Measurements from ENCODE around the gene NDE1.
"Not testable (repeated sequence)": the region's sequence is repeated elsewhere in the genome, so short reads cannot be mapped to it uniquely, and the experiment has no call there.

NDE1 gene

GRCh38 chr16:15621456-15621855 is 28.6 kb upstream of the NDE1 start:
- no peak for DNase-seq

GRCh38 chr16:15621889-15622288 is 28.2 kb upstream of the NDE1 start:
- DNase-seq, result no peak

- no peak for DNase-seq
Measured at GRCh38 chr16:15631730-15632409, 18.2 kb upstream of the NDE1 start.

- no peak for DNase-seq
Measured at GRCh38 chr16:15635926-15636325, 14.1 kb upstream of the NDE1 start.

GRCh38 chr16:15636392-15636873 is 13.6 kb upstream of the NDE1 start:
- peak; percentile 65 for DNase-seq

- peak; percentile 33 for DNase-seq
Measured at GRCh38 chr16:15639061-15639568, 10.9 kb upstream of the NDE1 start.

- DNase-seq, result no peak
Measured at GRCh38 chr16:15640966-15641365, 9.1 kb upstream of the NDE1 start.

GRCh38 chr16:15641753-15642556 is 8.1 kb upstream of the NDE1 start:
- DNase-seq, result no peak

GRCh38 chr16:15642557-15643047 is 7.4 kb upstream of the NDE1 start:
- peak; percentile 88 for DNase-seq

- DNase-seq, result peak; percentile 99
Measured at GRCh38 chr16:15643048-15643945, 6.7 kb upstream of the NDE1 start, which contains the start of gene MARF1. Gene MARF1 (minus strand): TSS chr16:15643154. CDS start chr16:15639233, 3,921 bp downstream.

- DNase-seq, result no peak
Measured at GRCh38 chr16:15643946-15644250, 6.1 kb upstream of the NDE1 start.

GRCh38 chr16:15644267-15644961 is 5.6 kb upstream of the NDE1 start:
- DNase-seq, result no peak

GRCh38 chr16:15644962-15645465 is 5.0 kb upstream of the NDE1 start:
- DNase-seq, result not testable (repeated sequence)

- not testable (repeated sequence) for DNase-seq
Measured at GRCh38 chr16:15646557-15647293, 3.3 kb upstream of the NDE1 start.

- no peak for DNase-seq
Measured at GRCh38 chr16:15647294-15648014, 2.6 kb upstream of the NDE1 start.

GRCh38 chr16:15648135-15648730 is 1.8 kb upstream of the NDE1 start:
- DNase-seq, result no peak

GRCh38 chr16:15649311-15649710 is 734 bp upstream of the NDE1 start:
- not testable (repeated sequence) for DNase-seq

- no peak for DNase-seq
Measured at GRCh38 chr16:15649727-15650018, 372 bp upstream of the NDE1 start.

- DNase-seq, result peak; percentile 67
Measured at GRCh38 chr16:15650698-15651171, 690 bp downstream of the NDE1 start.
